HepG2 (cell line): ENCODE data around the gene EIF6. TPM values are rescaled to one million over a fixed set of nuclear protein-coding genes. Genes with fewer than 3 reads are reported as not detected.

Source experiments
- ASH2L ChIP-seq: fragments of 300-600, 200-600 bp; sonication (generic); IDR thresholded peaks from 2 replicates; pipeline ENCODE4 v1.7.0; 2017; ENCODE audit warnings: low read depth, mild to moderate bottlenecking, moderate library complexity, mixed read lengths, low read length; ENCODE audit not compliant: insufficient read length
- CENPBD1 ChIP-seq: sonication (generic); formaldehyde crosslinking; IDR thresholded peaks from 2 replicates; pipeline ENCODE4 v1.8.0; 2022; ENCODE audit warnings: missing genetic modification reagents, low read depth, mild to moderate bottlenecking, borderline replicate concordance
- CENPX ChIP-seq: sonication (generic); formaldehyde crosslinking; IDR thresholded peaks from 2 replicates; pipeline ENCODE4 v1.9.0; 2021; ENCODE audit warnings: mild to moderate bottlenecking, missing genetic modification reagents, moderate library complexity
- MLLT10 ChIP-seq: sonication (generic); formaldehyde crosslinking; IDR thresholded peaks from 2 replicates; pipeline ENCODE4 v1.4.0; 2020; ENCODE audit warnings: missing genetic modification reagents
- NCOA5 ChIP-seq: sonication (generic); formaldehyde crosslinking; IDR thresholded peaks from 2 replicates; pipeline ENCODE4 v1.4.0; 2020; ENCODE audit warnings: missing genetic modification reagents
- NFKB2 ChIP-seq: sonication (generic); formaldehyde crosslinking; IDR thresholded peaks from 2 replicates; pipeline ENCODE4 v1.4.0; 2020; ENCODE audit warnings: missing genetic modification reagents, borderline replicate concordance
- PBX2 ChIP-seq: IDR thresholded peaks from 2 replicates; pipeline ENCODE4 v1.6.1; 2016; ENCODE audit warnings: control low read depth
- SYNCRIP ChIP-seq: fragments of 200-400 bp; formaldehyde crosslinking; IDR thresholded peaks from 2 replicates; pipeline ENCODE4 v1.6.1; 2018; ENCODE audit warnings: mild to moderate bottlenecking, low read depth, low read length; ENCODE audit not compliant: insufficient read depth
- ZBTB20 ChIP-seq: sonication (generic); formaldehyde crosslinking; IDR thresholded peaks from 2 replicates; pipeline ENCODE4 v1.8.1; 2023; ENCODE audit warnings: missing genetic modification reagents, low read depth, mild to moderate bottlenecking, borderline replicate concordance
- ZBTB7B ChIP-seq: sonication (generic); formaldehyde crosslinking; IDR thresholded peaks from 2 replicates; pipeline ENCODE4 v1.4.0; 2020; ENCODE audit warnings: missing genetic modification reagents
- ZNF253 ChIP-seq: sonication (generic); formaldehyde crosslinking; IDR thresholded peaks from 2 replicates; pipeline ENCODE4 v1.8.0; 2022; ENCODE audit warnings: mild to moderate bottlenecking, missing genetic modification reagents, borderline replicate concordance
- ZNF274 ChIP-seq: sonication (generic); formaldehyde crosslinking; IDR thresholded peaks from 2 replicates; pipeline ENCODE4 v1.5.1; 2020; ENCODE audit warnings: mild to moderate bottlenecking, missing genetic modification reagents
- ZNF329 ChIP-seq: sonication (generic); formaldehyde crosslinking; IDR thresholded peaks from 2 replicates; pipeline ENCODE4 v1.9.0; 2021; ENCODE audit warnings: low read depth, mild to moderate bottlenecking, missing genetic modification reagents
- ZNF510 ChIP-seq: sonication (generic); formaldehyde crosslinking; IDR thresholded peaks from 2 replicates; pipeline ENCODE4 v1.4.0; 2020; ENCODE audit warnings: low read depth, mild to moderate bottlenecking, missing genetic modification reagents
- ZNF749 ChIP-seq: sonication (generic); formaldehyde crosslinking; IDR thresholded peaks from 2 replicates; pipeline ENCODE4 v1.8.0; 2022; ENCODE audit warnings: mild to moderate bottlenecking, missing genetic modification reagents, moderate library complexity, borderline replicate concordance
- ZNF768 ChIP-seq: sonication (generic); formaldehyde crosslinking; IDR thresholded peaks from 2 replicates; pipeline ENCODE4 v1.4.0; 2020; ENCODE audit warnings: missing genetic modification reagents
- polyA plus RNA-seq, 8 experiments: library from polyadenylated mRNA; depleted of rRNA in 3 of 8; stranded (reverse) in 7 of 8; unstranded in 1 of 8; fragments of >200 nt; fragmentation: Illumina TruSeq in 4 of 8; extraction: Trizol in 4 of 8; gene quantifications; 2 replicates each; pipeline versions ENCODE4 v1.2.1 to v1.2.3, GENCODE V29; 2011 to 2016; ENCODE audit warnings: low read depth in 4 of 8, missing spikeins in 1 of 8, mixed read lengths in 1 of 8; ENCODE audit not compliant: insufficient read depth in 1 of 8
- total RNA-seq, 5 experiments: library from RNA; depleted of rRNA; stranded (reverse); fragments of >200 nt; fragmentation: Illumina TruSeq; extraction: Trizol; gene quantifications; 2 replicates each; pipeline ENCODE4 v1.2.3, GENCODE V29; 2016; ENCODE audit warnings: low read depth in 1 of 5
- TF ChIP-seq, protein P1 (sequence below): sonication (generic); formaldehyde crosslinking; IDR thresholded peaks from 2 replicates; pipeline ENCODE4 v1.4.0; 2020; ENCODE audit warnings: mild to moderate bottlenecking, missing genetic modification reagents, borderline replicate concordance
- TF ChIP-seq, protein P2 (sequence below): sonication (generic); formaldehyde crosslinking; conservative IDR thresholded peaks from 2 replicates; pipeline ENCODE4 v1.8.0; 2022; ENCODE audit warnings: low read depth, missing genetic modification reagents
- TF ChIP-seq, protein P3 (sequence below): fragments of 450-650 bp; IDR thresholded peaks from 2 replicates; pipeline ENCODE4 v1.6.1; 2016

EIF6 gene
- total and polyA plus RNA-seq, 2 of the 13 experiments (the other 11 are each of a cell fraction or from before 2014, with no cell fraction given) = 462 to 466 TPM

GRCh38 chr20:35306931-35307517 is 22.5 kb upstream of the EIF6 start (continued):
- TF ChIP-seq, protein P1, sequence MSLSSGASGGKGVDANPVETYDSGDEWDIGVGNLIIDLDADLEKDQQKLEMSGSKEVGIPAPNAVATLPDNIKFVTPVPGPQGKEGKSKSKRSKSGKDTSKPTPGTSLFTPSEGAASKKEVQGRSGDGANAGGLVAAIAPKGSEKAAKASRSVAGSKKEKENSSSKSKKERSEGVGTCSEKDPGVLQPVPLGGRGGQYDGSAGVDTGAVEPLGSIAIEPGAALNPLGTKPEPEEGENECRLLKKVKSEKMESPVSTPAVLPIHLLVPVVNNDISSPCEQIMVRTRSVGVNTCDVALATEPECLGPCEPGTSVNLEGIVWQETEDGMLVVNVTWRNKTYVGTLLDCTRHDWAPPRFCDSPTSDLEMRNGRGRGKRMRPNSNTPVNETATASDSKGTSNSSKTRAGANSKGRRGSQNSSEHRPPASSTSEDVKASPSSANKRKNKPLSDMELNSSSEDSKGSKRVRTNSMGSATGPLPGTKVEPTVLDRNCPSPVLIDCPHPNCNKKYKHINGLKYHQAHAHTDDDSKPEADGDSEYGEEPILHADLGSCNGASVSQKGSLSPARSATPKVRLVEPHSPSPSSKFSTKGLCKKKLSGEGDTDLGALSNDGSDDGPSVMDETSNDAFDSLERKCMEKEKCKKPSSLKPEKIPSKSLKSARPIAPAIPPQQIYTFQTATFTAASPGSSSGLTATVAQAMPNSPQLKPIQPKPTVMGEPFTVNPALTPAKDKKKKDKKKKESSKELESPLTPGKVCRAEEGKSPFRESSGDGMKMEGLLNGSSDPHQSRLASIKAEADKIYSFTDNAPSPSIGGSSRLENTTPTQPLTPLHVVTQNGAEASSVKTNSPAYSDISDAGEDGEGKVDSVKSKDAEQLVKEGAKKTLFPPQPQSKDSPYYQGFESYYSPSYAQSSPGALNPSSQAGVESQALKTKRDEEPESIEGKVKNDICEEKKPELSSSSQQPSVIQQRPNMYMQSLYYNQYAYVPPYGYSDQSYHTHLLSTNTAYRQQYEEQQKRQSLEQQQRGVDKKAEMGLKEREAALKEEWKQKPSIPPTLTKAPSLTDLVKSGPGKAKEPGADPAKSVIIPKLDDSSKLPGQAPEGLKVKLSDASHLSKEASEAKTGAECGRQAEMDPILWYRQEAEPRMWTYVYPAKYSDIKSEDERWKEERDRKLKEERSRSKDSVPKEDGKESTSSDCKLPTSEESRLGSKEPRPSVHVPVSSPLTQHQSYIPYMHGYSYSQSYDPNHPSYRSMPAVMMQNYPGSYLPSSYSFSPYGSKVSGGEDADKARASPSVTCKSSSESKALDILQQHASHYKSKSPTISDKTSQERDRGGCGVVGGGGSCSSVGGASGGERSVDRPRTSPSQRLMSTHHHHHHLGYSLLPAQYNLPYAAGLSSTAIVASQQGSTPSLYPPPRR (CRISPR knock-in tag) = no peak
- TF ChIP-seq ZNF274 (CRISPR knock-in tag) (peak; percentile 72; the same call in 1 of the 2 replicates), MLLT10 (CRISPR knock-in tag) (no peak), ZNF329 (CRISPR knock-in tag) (no peak), ZBTB20 (CRISPR knock-in tag) (no peak), SYNCRIP (no peak), ZNF510 (CRISPR knock-in tag) (no peak), ZNF749 (CRISPR knock-in tag) (no peak), NCOA5 (CRISPR knock-in tag) (no peak), ZBTB7B (CRISPR knock-in tag) (no peak), ASH2L (peak; percentile 40), PBX2 (no peak), CENPBD1 (CRISPR knock-in tag) (no peak), CENPX (CRISPR knock-in tag) (no peak), ZNF768 (CRISPR knock-in tag) (peak; percentile 89), ZNF253 (CRISPR knock-in tag) (no peak), NFKB2 (0 out of 2 replicates have a peak, but pooled peaks have one; percentile 49)
- TF ChIP-seq, protein P2, sequence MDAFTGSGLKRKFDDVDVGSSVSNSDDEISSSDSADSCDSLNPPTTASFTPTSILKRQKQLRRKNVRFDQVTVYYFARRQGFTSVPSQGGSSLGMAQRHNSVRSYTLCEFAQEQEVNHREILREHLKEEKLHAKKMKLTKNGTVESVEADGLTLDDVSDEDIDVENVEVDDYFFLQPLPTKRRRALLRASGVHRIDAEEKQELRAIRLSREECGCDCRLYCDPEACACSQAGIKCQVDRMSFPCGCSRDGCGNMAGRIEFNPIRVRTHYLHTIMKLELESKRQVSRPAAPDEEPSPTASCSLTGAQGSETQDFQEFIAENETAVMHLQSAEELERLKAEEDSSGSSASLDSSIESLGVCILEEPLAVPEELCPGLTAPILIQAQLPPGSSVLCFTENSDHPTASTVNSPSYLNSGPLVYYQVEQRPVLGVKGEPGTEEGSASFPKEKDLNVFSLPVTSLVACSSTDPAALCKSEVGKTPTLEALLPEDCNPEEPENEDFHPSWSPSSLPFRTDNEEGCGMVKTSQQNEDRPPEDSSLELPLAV (CRISPR knock-in tag) = no peak
- TF ChIP-seq, protein P3, sequence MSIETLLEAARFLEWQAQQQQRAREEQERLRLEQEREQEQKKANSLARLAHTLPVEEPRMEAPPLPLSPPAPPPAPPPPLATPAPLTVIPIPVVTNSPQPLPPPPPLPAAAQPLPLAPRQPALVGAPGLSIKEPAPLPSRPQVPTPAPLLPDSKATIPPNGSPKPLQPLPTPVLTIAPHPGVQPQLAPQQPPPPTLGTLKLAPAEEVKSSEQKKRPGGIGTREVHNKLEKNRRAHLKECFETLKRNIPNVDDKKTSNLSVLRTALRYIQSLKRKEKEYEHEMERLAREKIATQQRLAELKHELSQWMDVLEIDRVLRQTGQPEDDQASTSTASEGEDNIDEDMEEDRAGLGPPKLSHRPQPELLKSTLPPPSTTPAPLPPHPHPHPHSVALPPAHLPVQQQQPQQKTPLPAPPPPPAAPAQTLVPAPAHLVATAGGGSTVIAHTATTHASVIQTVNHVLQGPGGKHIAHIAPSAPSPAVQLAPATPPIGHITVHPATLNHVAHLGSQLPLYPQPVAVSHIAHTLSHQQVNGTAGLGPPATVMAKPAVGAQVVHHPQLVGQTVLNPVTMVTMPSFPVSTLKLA = no peak
